ENCODE results near the gene CCDC197.
A peak's percentile ranks its signal among the peaks of the same experiment; 100 is the strongest.

The CCDC197 gene

DNA sequence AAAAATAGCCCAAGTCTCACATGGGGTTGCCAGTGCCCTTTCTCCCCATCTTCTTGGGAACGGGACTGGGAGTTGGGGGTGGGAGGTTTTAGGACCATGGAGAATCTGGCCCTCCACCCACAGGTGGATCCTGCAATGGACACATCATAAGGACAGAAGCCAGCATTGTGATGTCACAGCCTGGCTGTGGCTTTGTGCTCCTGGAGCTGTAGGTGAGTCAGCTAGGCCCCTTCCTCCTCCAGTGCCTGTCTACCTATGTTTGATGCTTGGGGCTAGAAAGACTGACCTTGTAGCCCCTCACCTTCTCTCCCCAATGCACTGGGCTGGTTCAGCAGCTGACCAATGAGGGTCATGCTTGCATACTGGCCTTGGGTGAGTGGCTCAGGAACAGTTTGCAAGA is at the start of gene CCDC197:
CCDC197 (plus strand) TSS at position 220 of the 400 bp plus-strand sequence. CDS start 831 bp downstream, outside the sequence.
- DNase-seq, result no peak

DNA sequence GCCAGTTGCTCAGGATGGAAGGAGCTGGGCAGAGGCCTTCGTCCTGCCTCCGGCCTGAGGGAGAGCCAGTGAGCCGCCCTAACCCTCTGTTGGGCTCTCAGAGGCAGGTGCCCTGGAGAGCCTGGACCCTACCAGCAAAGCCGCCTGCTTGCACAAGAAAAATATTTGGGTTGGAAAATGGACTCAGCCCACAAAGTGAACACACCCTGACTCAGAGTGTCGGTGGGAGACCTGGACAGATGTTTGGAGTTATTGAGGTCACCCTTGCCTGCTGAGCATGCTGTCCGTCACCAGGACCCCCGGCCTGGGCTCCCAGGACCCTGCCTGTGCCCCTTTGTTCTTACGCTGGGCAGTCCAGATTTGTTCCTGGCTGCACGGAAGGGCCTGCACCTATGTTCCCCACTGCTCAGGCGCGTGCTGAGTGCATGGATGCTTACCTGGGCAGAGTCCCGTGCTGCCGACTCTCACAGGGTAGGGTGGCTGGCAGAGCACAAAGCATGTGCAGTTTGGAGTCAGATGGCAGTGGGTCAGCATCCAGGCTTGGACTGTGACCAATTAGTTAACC is 47.5 kb upstream of the CCDC197 start:
- no peak for DNase-seq

DNA sequence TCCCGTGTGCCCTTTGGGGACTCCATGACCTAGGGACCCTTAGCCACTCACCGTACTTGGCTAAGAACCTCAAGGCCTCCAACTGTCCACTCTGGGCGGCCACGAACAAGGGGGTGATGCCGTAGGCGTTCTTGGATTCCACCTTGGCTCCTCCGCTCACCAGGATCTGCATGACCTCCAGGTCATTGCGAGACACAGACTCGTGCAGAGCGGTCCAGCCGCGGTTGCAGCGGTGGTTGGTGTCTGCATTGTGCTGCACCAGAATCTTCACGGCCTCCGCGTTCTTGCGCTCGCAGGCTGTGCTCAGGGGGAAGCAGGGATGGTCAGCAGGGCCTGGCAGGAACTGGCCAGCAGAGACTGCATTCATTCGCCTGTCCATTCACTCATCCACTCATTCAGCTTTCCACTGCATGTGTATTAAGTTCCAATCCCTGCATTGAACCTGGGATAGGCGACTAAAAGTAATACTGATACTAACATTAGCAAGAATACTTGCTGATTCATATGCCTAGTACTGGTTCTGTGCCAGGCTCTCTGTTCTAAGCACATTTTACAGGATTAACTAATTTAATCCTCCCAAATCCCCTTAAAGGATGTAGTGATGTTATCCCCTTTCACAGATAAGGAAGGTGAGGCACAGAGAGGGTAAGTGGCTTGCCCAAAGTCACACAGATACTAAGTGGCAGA is 46.0 kb upstream of the CCDC197 start:
- DNase-seq, result no peak

DNA sequence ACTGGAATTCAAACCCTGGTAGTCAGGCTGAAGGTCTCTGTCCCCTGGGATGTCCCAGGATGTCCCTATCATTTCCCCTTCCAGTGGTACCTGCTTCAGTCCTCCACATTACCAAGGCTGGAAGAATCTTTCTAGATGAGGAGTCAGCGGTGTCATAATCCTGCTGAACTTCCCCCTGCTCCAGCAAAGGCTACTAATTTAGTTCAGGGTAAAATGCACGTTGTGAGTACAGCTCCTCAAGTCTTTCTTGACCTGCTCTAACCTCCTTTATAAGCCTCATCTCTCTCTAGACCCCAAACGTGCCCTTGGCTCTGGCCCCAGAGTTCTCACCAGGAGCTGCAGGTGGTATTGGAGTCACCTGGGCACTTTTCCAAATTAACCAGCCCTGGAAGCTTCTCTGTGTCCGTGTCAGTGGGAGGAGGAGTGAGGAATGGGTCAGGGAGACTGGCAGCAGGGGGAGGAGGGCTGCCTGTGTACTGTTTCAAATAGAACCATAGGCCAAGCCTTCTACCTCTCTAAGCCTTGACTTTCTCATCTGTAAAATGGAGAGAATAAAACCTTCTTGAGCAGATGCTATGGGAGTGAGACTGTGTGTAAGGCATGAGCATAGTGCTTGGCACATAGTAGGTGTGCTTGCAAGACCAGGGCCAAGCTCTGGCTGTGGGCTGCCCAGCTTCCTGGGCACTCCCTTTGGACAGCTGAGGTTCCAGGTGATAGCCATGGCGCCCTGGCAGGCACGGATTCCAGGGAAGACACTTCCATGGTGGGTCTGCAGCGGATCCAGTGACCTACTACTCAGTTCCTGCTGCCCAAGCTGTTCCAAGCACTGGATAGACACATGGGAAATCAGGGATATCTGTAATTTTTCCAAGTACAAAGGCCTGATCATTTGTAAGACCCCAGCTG is 45.2 kb upstream of the CCDC197 start:
- DNase-seq, result peak in 1 of 2 experiments; percentile 16

DNA sequence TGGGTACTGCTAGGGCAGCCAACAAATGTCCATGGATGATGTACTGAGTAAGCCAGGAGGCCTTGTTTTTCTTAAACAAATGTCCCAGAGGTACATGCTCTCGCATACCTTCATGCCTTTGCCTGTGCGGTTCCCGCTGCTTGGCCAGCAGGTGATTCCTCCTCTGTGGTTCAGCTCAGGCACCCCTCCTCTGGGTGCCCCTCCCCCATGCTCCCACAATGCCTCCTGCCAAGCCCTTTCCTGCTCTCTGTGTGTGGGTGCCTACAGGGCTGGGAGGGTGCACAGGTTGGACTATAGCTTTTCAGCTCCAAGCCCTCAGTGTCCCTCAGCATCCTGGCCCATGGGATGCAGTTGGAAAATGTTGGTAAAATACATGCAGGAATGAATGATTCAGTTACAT is 44.3 kb upstream of the CCDC197 start:
- DNase-seq, result no peak

DNA sequence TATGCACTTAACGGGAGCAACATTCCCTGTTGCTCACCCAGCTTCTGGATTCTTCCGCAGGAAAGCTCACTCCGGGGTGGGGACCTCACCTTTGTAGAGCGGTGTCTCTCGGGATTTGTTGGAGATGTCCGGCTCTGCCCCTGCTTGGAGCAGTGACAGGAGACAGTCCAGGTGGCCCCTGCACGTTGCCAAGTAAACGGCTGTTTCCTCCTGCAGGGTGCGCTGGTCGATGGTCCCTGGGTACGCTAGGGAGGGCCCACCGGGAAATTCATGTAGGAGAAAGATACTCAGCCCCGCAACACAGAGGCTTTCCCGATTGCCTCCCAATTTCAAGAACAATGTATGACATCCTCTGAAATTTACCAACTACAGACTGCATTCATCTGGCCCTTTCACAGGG is 43.8 kb upstream of the CCDC197 start:
- DNase-seq, result no peak

DNA sequence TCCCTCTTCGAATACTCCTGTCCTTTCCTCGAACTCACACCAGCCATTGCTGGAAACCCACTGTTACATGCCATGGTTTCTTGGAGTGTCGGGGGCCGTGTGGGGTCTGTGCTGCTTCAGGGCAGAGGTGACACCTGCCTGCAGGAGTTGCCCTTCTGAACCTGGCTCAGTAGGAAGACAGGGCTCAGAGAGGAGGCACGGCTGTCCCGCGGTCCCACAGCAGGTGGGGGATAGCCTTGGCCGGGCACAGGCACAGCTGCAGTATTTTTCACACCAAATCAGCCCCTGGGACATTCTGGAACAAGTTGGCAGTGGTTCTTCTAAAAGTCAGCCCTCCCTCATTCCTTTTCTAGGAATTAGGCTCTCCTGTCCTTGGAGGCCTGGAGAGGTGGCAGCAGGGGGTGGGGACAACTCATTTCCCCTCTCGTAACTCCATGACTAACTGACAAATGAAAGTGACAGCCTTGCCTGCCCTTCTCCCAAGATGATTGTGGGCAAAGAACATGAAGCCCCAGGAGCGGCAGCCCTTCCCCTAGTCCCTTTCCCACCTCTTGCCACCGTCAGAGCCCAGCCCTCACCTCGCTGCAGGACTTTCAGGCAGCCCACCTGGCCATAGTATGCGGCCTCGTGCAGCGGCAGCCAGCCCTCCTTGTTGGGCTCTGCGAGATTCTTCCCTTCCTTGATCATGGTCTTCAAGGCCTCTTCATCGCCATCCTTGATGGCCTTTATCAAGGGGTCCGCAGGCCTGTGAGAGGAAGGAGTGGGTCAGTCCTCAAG is 43.2 kb upstream of the CCDC197 start:
- no peak for DNase-seq

DNA sequence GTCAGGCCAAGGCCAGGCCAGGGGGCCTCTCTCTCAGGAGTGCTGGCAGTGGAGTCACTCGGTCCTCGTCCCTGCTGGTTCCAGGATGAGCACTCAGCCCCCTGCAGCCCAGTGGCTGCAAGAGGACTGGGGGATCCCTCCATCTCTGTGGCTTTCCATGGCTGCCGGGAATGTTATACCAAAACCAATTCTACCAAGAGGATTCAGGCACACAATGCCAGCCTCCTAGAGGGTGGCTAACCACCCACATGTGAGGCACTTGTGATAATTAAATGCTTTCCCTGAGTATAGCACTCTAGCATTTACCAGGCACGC is 42.6 kb upstream of the CCDC197 start:
- DNase-seq, result no peak

DNA sequence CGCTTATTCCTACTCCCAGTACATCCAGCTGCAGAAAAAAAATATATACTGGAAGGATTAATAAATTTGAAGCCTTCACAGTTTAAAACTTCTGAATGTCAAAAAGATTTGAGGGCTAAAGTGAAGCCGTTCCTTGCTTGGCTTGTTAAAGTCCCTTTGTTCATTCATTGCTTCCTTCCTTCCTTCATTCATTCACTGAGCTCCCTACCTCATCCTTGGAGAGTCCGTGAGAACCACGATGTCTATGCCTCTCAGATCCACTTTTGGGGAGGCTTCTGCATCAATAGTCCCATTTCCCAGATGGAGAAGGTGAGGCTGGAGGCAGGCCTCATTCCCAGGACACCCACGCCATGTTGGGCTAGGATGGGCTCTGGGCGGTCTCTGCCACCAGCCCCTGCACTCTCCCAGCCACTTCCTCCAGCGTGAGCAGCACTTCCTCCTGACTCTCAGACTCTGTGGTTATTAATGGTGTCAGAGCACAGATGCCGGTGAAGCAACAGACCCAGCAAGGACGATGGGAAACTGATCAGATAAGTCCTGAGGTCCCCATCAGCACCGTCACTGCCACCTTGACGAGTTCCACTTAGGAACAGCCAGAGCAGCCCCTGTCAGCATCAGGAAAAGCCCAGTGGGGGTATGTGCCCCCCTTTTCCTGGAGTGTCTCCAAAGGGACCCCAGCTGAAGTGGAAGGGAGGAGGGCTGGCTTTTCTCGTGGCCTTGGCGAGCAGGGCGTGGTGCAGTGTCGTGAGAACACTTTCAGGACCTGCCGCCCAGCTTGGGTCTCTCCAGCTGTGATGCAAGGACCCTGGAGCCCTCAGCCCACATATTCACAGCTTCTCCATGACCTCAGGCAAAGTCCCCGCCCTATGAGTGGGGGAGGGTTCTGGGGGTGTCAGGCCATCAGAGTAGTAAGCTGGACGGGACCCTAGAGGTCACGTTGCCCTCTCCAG is 41.9 kb upstream of the CCDC197 start:
- no peak for DNase-seq

DNA sequence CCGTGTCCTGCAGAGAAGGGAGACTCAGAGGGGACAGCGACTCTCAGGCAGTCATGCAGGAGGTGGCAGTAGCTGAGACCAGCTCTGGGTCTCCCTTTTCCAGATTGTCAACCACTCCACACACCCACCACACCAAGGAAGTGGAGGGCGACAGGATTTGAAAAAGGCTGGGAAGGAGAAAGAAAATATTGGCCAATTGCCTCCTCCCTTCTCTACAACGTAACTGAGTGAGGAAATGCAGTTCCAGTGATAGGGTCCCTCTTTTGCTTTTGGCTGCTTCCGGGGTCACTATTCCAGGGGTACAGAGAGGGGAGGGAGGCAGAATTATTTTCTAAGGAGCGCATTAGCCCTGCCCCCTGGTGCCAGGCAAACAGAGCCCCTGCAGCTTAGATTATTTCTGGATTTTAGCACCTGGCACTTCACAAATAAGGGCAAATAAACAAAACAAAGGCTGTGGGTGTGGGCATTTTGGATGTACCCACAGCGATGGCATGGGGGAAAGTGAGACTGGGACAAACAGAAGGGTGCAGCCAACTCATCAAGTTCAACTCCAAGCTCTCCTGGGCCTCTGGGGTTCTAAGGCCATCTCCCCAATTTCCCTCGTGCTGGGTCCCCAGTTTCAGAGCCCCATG is 41.1 kb upstream of the CCDC197 start:
- no peak for DNase-seq

DNA sequence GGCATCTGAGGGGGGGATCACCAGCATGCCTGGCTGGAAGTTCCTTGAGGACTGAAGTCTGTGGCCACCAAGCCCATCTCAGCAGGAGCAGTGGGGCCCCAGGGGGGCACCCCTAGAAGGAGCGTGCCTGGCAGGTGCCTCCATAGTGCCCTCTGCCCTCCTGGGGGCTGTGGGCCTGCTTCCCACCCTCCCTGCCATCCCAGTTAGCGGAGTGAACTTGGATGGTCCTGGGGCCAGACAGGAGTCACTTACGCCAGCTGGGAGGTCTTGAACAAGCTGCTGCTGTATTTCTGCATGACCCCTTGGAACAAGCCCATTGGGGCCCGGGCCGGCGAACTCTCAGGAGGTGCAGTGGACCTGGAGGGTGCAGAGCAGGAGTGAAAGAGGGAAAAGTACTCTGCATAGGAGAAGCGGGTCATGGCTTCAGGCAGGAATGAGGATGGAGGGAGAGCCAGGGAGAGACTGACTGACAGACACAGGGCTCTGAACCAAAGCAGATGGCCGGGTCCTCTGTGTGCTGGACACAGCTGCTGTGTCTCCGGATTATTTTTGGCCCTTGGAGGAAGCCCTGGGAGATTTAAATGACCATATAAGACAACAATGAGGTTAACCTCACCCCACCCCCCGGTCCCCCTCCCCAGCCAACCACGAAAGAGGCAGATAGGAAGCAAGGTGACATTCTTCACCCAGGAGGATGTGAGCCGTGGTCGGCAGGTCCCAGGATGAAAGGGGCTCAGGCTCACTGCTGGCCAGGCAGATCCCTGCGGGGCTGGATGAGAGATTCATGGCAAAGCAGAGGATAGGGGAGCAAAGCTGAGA is 40.4 kb upstream of the CCDC197 start:
- no peak for DNase-seq

DNA sequence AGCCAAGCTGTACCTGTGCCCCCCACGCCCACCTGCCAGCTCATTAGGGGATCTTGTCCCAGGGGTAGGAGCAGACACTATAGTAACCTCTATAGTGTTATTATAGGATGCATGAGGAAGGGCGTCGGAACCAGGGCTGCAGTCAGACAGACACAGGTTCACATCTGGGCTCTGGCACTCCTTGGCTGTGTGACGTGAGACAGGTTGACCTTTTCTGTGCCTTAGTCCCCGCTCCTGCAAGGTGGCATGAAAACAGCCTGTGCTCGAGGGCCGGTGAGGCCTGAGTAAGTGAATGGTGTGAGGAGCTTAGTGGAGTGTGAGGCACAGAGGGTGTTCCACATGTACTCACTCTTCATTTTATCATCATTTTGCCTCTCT is 39.8 kb upstream of the CCDC197 start:
- no peak for DNase-seq

DNA sequence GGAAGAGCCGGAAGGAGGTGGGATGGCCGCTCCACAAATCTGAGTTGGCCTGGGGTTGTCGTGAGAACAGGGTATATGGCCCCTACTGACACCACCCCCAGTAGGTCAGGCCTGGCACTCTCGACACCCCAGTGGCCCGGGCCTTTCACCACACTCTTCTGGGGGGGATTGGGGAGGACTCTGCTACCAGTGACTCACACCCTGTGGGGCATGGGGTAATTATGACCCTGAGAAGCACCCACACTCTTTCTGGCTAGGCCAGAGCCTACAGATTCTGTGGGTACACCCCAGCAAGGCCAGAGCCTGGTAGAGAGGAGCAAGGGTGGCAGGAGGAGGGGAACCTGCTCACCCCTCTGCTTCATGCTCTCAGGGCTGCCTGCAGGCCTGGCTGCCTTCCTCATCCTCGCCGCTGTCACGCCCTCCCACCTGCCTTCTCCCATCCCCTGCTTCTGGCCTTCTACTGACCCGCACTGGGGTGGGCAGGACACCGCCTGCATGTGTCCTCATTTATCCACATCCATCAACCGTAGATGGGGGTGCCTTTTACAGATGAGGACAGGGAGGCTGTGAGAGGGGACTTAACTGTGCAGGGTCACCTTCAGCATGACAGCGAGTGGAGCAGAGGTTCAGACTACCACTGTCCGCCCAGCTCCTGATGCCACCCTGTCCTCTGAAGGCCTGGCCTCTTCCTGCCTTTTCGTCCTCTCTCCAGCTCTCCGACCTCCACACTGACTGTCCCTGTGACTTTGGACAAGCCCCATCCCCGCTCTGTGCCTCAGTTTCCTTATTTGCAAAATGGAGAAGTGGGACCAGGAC is 39.1 kb upstream of the CCDC197 start:
- no peak for DNase-seq

DNA sequence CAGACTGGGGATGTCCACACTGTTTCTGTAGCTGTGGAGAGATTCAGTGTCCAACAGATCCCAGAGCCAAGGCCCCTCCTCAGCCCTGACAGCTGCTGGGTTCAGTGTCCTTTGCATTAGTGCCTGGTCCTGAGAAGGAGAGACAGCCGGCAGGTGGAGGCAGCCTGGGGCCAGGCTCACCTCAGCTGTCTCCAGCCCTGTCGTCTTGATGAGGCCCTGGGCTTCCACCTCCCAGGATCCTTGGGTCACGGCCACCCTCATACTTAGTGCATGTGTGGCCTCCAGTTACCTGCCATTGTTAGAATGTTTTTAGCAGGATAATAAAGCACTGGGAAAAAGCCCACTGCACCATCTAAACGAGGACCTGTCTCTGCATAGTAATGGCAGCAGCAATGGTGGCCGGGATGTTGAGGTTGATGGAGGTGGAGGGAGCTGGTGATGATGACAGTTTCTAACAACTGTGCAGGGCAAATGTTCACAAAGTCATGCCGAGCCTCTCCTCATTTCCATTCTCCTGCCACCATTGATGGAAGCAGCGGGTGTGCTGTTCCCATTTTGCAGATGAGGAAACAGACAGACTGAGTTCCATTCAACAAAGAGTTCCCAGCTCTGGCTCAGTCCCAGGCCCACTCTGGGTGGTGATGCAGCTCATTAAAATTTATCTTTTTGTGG is 38.4 kb upstream of the CCDC197 start:
- DNase-seq, result no peak

DNA sequence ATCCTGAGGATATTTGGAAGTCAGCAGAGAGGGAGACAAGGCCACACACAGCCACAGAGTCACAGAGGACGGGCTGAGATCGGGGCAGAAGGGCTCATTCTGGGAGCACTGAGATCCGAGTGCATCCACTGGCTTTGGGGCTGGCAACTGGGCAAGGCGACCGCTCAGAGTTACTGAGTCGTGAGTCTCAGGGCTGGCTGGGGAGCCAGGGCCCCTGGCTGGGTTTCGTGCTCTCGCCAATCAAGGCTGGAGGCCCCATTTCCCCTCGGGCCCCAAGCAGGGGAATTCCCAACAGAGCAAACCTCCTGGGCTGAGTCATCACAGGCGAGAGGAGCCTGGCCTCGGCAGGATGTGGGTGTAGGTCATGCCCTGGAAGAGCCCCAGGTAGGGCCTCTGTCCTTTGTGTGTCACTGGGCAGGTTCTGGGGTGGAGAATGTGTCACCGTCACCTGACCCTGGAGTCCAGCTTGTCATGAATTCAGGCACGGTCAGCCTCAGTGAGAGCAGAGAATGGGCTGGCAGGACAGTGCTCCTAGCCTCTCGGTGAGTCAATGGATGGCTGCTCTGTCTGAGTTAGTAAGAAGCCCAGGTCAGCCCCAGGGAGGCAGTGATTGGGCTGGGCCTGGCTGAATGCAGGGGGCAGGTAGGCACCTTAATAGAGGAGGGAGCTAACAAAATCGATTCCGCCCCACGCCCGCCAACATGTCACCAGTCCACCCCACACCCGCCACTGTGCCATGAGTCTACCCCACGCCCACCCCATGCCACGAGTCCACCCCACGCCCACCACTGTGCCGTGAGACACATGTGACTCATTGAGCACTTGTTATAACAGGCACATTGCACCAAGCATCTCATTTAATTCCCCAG is 37.6 kb upstream of the CCDC197 start:
- peak; percentile 96 to 97 for DNase-seq

DNA sequence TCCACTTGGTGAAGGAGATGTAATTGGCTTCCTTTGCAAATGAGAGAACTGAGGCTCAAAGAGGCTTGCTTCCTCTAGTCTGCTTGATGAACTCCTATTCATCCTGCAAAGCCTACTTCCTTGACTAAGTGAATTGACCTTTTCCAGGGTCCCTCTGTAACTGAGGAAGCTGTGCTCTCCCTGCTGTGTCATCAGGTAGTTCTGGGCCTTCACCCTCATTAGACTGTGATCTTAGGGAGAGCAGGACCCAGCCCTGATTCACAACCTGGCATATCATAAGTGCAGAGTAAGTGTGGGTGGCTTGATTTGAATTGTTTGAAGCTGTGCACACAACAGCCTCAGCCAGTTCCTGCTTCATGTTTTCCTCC is 37.0 kb upstream of the CCDC197 start:
- no peak for DNase-seq

DNA sequence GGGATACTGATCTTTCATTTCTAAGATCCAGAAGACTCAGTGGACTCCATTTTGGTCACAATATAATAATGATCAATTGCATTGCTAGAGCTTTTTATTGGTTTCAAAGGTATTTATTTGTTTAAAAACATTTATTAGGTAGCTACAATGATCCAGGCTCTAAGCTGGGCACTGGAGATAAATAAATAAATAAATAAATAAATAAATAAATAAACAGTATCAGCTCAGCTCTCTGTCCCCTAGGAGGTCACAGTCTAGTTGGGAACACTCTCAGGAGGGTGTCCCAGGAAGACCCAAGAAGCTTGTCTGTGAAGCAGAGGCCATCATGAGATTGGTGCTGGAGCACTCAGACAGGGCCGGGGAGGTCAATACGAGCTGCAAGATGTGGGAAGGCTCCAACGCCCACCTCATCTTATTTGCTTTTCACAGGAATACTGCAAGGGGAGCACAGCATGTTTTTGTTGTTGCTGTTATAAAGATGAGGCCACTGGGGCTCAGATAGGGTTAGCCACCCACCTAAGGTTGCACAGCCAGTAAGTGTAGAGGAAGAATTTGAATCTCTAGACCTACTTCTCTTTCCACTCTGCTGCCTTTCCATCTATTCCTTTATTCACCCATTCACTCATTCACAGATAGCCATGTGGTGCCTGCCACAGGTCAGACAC is 36.2 kb upstream of the CCDC197 start:
- no peak for DNase-seq

DNA sequence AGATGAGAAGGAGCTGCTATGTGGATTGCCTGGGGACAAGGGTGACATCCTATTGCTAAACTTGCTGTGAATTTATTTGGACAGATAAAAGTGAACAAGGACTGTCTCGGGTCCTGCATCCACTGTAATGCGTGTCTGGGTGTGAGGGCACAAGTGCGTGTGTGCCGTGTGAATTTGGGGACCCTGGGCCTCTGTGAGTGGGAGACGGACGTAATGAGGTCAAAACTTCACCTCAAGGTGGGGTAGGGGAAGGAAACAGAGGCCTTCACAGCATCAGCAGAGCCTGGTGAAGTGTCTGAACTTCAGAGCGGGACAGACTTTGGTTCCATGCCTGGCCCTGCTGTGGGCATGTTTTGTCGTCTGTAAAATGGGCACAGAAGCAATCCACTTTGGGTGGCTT is 35.5 kb upstream of the CCDC197 start:
- DNase-seq, result no peak
